Neural cell (in vitro differentiated cells): ENCODE data around the gene CACNA1I. TPM values are rescaled to one million over a fixed set of nuclear protein-coding genes. Genes with fewer than 3 reads are reported as not detected.

Source experiments
- H2AFZ ChIP-seq: fragments of 200-600, 300-800 bp; sonication (generic), shearing (Covaris generic); 2 replicates; pipeline ENCODE4 v1.6.0; 2014; ENCODE audit warnings: low read depth, mild to moderate bottlenecking, antibody characterized with exemption, low read length, moderate library complexity
- H3F3A ChIP-seq: fragments of 200-600 bp; shearing (Covaris generic); 2 replicates; pipeline ENCODE4 v1.6.1; 2016; ENCODE audit warnings: mild to moderate bottlenecking, moderate library complexity, mixed read lengths, antibody characterized with exemption, low read length; ENCODE audit not compliant: insufficient read depth, poor library complexity, severe bottlenecking
- H3K27ac ChIP-seq: fragments of 200-600, 300-800 bp; sonication (generic), shearing (Covaris generic); 2 replicates; pipeline ENCODE4 v1.5.1; 2014; ENCODE audit warnings: mild to moderate bottlenecking, low read length, moderate library complexity
- H3K27me3 ChIP-seq: fragments of 300-800, 200-600 bp; sonication (generic), shearing (Covaris generic); 2 replicates; pipeline ENCODE4 v1.6.0; 2014; ENCODE audit warnings: mild to moderate bottlenecking, low read depth, low read length, moderate library complexity; ENCODE audit not compliant: insufficient read depth
- H3K36me3 ChIP-seq: fragments of 300-800, 200-600 bp; sonication (generic), shearing (Covaris generic); 2 replicates; pipeline ENCODE4 v1.5.1; 2014; ENCODE audit warnings: mild to moderate bottlenecking, antibody characterized with exemption, low read length, moderate library complexity; ENCODE audit not compliant: insufficient read depth
- H3K4me2 ChIP-seq: fragments of 300-800, 200-600 bp; sonication (generic), shearing (Covaris generic); 2 replicates; pipeline ENCODE4 v1.6.0; 2014; ENCODE audit warnings: mild to moderate bottlenecking, low read length
- H3K4me3 ChIP-seq: fragments of 300-800, 200-600 bp; sonication (generic), shearing (Covaris generic); 2 replicates; pipeline ENCODE4 v1.5.1; 2014; ENCODE audit warnings: mild to moderate bottlenecking, low read length, moderate library complexity
- H3K79me2 ChIP-seq: fragments of 200-600 bp; shearing (Covaris generic); replicated peaks from 2 replicates; pipeline ENCODE4 v1.6.0; 2014; ENCODE audit warnings: mild to moderate bottlenecking, low read length, moderate library complexity; ENCODE audit not compliant: insufficient read depth
- H3K9ac ChIP-seq: fragments of 300-800, 200-600 bp; sonication (generic), shearing (Covaris generic); 2 replicates; pipeline ENCODE4 v1.6.1; 2016; ENCODE audit warnings: mild to moderate bottlenecking, low read length, mixed read lengths
- H3K9me2 ChIP-seq: fragments of 200-600 bp; shearing (Covaris generic); 2 replicates; pipeline ENCODE4 v1.6.1; 2016; ENCODE audit warnings: mild to moderate bottlenecking, low read length, mixed read lengths; ENCODE audit not compliant: insufficient read depth
- H3K9me3 ChIP-seq: fragments of 200-600, 300-800 bp; sonication (generic), shearing (Covaris generic); 2 replicates; pipeline ENCODE4 v1.6.1; 2016; ENCODE audit warnings: mild to moderate bottlenecking, mixed run types, low read length, moderate library complexity, mixed read lengths
- H4K20me1 ChIP-seq: fragments of 200-600 bp; shearing (Covaris generic); 2 replicates; pipeline ENCODE4 v1.6.1; 2016; ENCODE audit warnings: mild to moderate bottlenecking, mixed run types; ENCODE audit not compliant: insufficient read depth
- EP300 ChIP-seq: fragments of 450-650 bp; conservative IDR thresholded peaks from 2 replicates; pipeline ENCODE4 v1.6.1; 2014; ENCODE audit warnings: antibody characterized with exemption, mild to moderate bottlenecking, moderate library complexity; ENCODE audit not compliant: poor library complexity, severe bottlenecking
- EZH2 ChIP-seq: fragments of 200-600, 300-800 bp; shearing (Covaris generic), sonication (generic); IDR thresholded peaks from 2 replicates; pipeline ENCODE4 v1.6.1; 2014; ENCODE audit warnings: antibody characterized with exemption, low read length, borderline replicate concordance, mild to moderate bottlenecking; ENCODE audit not compliant: insufficient read depth, poor library complexity, severe bottlenecking
- MXI1 ChIP-seq: fragments of 450-650 bp; conservative IDR thresholded peaks from 2 replicates; pipeline ENCODE4 v1.6.1; 2014; ENCODE audit warnings: antibody characterized with exemption, mild to moderate bottlenecking; ENCODE audit not compliant: poor library complexity, severe bottlenecking
- POLR2AphosphoS5 ChIP-seq: IDR thresholded peaks from 2 replicates; pipeline ENCODE4 v1.6.1; 2012
- RAD21 ChIP-seq: fragments of 450-650 bp; conservative IDR thresholded peaks from 2 replicates; pipeline ENCODE4 v1.6.1; 2014; ENCODE audit warnings: antibody characterized with exemption, mild to moderate bottlenecking, moderate library complexity
- SMC3 ChIP-seq: fragments of 450-650 bp; conservative IDR thresholded peaks from 2 replicates; pipeline ENCODE4 v1.6.1; 2014; ENCODE audit warnings: antibody characterized with exemption, mild to moderate bottlenecking, moderate library complexity; ENCODE audit not compliant: poor library complexity
- TAF1 ChIP-seq: IDR thresholded peaks from 2 replicates; pipeline ENCODE4 v1.6.1; 2012; ENCODE audit warnings: low read depth
- polyA plus RNA-seq: library from polyadenylated mRNA; depleted of rRNA; stranded (reverse); fragments of >200 nt; gene quantifications from 2 replicates; pipeline ENCODE4 v1.2.3, GENCODE V29; 2014
- TF ChIP-seq, protein P1 (sequence below): fragments of 450-650 bp; IDR thresholded peaks from 2 replicates; pipeline ENCODE4 v1.5.1; 2014; ENCODE audit warnings: antibody characterized with exemption, mild to moderate bottlenecking, moderate library complexity; ENCODE audit not compliant: poor library complexity, severe bottlenecking
- TF ChIP-seq, protein P2 (sequence below): IDR thresholded peaks from 2 replicates; pipeline ENCODE4 v1.6.1; 2012; ENCODE audit warnings: borderline replicate concordance

The CACNA1I gene
- polyA plus RNA-seq, 1 donor from 2014 or later: 1.9 TPM

DNA sequence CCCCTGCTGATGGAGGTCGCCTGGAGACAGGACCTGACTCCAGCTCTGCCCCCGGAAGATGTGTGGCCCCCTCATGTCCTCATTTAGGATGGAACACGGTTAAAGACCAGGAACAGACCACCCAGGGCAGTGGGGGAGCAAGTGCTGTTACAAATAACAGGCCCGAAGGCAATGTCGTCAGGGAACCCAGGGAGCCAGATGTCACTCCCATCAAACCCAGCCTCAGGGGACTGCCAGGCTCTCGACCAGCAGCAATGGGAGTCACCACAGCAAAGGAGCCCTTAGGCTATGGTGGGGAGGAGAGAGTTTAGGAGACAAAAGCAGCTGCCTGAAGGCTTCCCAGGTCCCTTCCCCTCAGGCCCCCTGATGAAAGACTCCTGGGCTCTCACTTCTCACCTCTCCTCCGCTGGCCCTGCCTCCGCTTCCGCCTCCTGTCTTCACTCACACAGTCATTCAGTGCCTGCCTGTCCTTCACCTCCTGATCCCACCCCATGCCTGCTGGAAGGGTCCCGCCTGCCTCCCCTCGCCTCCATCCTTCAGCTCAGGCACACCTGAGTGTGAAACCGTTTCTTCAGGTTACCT lies 42.4 kb upstream of the CACNA1I start:
- Histone ChIP-seq H3K4me2 (no peak overlapping the region), H3K9me2 (no peaks in the 10 kb centered on the region), H3K27ac (no peak overlapping the region), H4K20me1 (peaks cover 24% of the 10 kb centered on the region), H3K9me3 (no peaks in the 10 kb centered on the region), H2AFZ (no peak overlapping the region), H3K36me3 (no peaks in the 10 kb centered on the region), H3K4me3 (peak overlapping the region; percentile 54), H3K79me2 (peaks cover 49% of the 10 kb centered on the region), H3K9ac (peak overlapping the region; percentile 42), H3F3A (no peaks in the 10 kb centered on the region), H3K27me3 (no peaks in the 10 kb centered on the region)
- TF ChIP-seq SMC3 (no peak), MXI1 (no peak), TAF1 (no peak), RAD21 (no peak), POLR2AphosphoS5 (no peak), EZH2 (no peak), EP300 (no peak)
- TF ChIP-seq, protein P1, sequence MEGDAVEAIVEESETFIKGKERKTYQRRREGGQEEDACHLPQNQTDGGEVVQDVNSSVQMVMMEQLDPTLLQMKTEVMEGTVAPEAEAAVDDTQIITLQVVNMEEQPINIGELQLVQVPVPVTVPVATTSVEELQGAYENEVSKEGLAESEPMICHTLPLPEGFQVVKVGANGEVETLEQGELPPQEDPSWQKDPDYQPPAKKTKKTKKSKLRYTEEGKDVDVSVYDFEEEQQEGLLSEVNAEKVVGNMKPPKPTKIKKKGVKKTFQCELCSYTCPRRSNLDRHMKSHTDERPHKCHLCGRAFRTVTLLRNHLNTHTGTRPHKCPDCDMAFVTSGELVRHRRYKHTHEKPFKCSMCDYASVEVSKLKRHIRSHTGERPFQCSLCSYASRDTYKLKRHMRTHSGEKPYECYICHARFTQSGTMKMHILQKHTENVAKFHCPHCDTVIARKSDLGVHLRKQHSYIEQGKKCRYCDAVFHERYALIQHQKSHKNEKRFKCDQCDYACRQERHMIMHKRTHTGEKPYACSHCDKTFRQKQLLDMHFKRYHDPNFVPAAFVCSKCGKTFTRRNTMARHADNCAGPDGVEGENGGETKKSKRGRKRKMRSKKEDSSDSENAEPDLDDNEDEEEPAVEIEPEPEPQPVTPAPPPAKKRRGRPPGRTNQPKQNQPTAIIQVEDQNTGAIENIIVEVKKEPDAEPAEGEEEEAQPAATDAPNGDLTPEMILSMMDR: no peak
- TF ChIP-seq, protein P2, sequence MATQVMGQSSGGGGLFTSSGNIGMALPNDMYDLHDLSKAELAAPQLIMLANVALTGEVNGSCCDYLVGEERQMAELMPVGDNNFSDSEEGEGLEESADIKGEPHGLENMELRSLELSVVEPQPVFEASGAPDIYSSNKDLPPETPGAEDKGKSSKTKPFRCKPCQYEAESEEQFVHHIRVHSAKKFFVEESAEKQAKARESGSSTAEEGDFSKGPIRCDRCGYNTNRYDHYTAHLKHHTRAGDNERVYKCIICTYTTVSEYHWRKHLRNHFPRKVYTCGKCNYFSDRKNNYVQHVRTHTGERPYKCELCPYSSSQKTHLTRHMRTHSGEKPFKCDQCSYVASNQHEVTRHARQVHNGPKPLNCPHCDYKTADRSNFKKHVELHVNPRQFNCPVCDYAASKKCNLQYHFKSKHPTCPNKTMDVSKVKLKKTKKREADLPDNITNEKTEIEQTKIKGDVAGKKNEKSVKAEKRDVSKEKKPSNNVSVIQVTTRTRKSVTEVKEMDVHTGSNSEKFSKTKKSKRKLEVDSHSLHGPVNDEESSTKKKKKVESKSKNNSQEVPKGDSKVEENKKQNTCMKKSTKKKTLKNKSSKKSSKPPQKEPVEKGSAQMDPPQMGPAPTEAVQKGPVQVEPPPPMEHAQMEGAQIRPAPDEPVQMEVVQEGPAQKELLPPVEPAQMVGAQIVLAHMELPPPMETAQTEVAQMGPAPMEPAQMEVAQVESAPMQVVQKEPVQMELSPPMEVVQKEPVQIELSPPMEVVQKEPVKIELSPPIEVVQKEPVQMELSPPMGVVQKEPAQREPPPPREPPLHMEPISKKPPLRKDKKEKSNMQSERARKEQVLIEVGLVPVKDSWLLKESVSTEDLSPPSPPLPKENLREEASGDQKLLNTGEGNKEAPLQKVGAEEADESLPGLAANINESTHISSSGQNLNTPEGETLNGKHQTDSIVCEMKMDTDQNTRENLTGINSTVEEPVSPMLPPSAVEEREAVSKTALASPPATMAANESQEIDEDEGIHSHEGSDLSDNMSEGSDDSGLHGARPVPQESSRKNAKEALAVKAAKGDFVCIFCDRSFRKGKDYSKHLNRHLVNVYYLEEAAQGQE: no peak

DNA sequence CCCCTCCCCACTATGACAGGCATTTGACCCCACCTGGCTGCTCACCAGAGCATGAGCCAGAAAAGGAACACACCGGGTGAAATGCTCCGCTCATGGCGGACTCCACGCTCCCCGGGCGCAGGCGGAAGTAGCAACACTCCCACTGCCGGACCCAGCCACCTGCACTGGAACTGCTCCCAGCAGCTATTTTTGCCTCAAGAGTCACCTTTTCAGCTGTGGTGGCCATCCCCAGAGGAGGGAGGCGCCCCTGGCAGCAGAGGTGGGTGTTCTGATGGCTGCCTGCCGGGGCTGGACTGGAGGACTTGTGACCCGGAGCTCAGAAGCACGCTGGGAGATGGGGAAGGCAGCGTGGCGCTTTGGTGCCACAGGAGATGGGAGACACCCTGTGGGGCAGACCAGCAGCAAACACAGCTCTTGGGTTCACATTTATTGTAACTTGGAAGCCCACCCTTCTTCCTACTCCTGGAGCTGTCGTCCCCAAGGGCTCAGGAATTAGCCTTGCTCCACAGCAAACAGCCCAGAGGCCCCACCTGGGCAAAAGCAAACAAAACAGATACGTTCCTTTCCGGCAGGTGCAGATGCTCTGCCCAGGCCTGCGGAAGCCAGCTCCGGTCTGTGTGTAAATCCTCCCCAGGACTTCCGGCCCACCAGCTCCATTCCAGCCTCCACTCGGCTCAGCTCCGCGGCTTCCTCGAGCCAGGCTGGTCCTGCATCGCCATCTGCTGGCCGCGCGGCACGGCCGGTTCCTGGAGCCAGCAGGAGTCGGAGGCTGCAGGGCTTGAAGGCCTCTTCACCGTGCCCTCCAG lies 41.7 kb upstream of the CACNA1I start:
- H3K79me2 ChIP-seq: peaks cover 44% of the 10 kb centered on the region
- no peak overlapping the region for H3K27ac ChIP-seq
- H3K4me3 ChIP-seq: peak overlapping the region; percentile 54
- no peaks in the 10 kb centered on the region for H3K36me3 ChIP-seq
- TF ChIP-seq RAD21 (peak; percentile 94), SMC3 (peak; percentile 93), POLR2AphosphoS5 (peak; percentile 30), EP300 (peak; percentile 64), EZH2 (no peak), TAF1 (no peak), MXI1 (peak; percentile 54)
- TF ChIP-seq, protein P2: no peak
- TF ChIP-seq, protein P1: peak; percentile 99
- no peaks in the 10 kb centered on the region for H3K27me3 ChIP-seq
- H3K9ac ChIP-seq: peak overlapping the region; percentile 42
- H3F3A ChIP-seq: no peaks in the 10 kb centered on the region
- no peaks in the 10 kb centered on the region for H3K9me3 ChIP-seq
- peaks cover 21% of the 10 kb centered on the region for H4K20me1 ChIP-seq
- H2AFZ ChIP-seq: no peak overlapping the region
- peak overlapping the region; percentile 8 for H3K4me2 ChIP-seq
- no peaks in the 10 kb centered on the region for H3K9me2 ChIP-seq
